Measurements from ENCODE around the gene AKAP8L.

- TF ChIP-seq ZNF138 (CRISPR knock-in tag; conservative IDR thresholded peaks at IDR 0.05), result no peak
- TF ChIP-seq SMAD3 (CRISPR knock-in tag; IDR thresholded peaks at IDR 0.05; ENCODE audit: borderline replicate concordance), result no peak
- no peak for TF ChIP-seq USF2 (CRISPR knock-in tag; IDR thresholded peaks at IDR 0.05)
- no peak for TF ChIP-seq GTF2I (CRISPR knock-in tag; conservative IDR thresholded peaks at IDR 0.05)
- TF ChIP-seq IRF1 (CRISPR knock-in tag; IDR thresholded peaks at IDR 0.05), result no peak
- no peak for TF ChIP-seq JUN (CRISPR knock-in tag; IDR thresholded peaks at IDR 0.05)
These were observed 23.5 kb upstream of the AKAP8L start for GRCh38 chr19:15442142-15442920.
